Ascending aorta (tissue), 2 donors: ENCODE measurements around the gene PDE9A. TPM values are rescaled to one million over a fixed set of nuclear protein-coding genes. Genes with fewer than 3 reads are reported as not detected.

Experiments used
- DNase-seq, 2 donors: peaks; one replicate each; pipeline ENCODE4 v3.0.0-alpha.2; 2019; ENCODE audit warnings: low spot score in 2 of 2
- H3K27ac ChIP-seq, 2 donors: fragments of 200-600 bp; sonication (generic); one replicate each; pipeline ENCODE4 v1.5.1; 2016 to 2017; ENCODE audit warnings: mild to moderate bottlenecking in 1 of 2
- H3K27me3 ChIP-seq: fragments of 200-600 bp; sonication (generic); one replicate; pipeline ENCODE4 v1.5.1; 2017
- H3K36me3 ChIP-seq, 2 donors: fragments of 200-600 bp; sonication (generic); one replicate each; pipeline ENCODE4 v1.5.1; 2016
- H3K4me1 ChIP-seq, 2 donors: fragments of 200-600 bp; sonication (generic); one replicate each; pipeline ENCODE4 v1.5.1; 2016 to 2017; ENCODE audit warnings: mild to moderate bottlenecking in 1 of 2
- H3K4me3 ChIP-seq, 2 donors: fragments of 200-600 bp; sonication (generic); one replicate each; pipeline ENCODE4 v1.5.1; 2016 to 2017; ENCODE audit warnings: mild to moderate bottlenecking in 1 of 2
- H3K9me3 ChIP-seq, 2 donors: fragments of 200-600 bp; sonication (generic); one replicate each; pipeline ENCODE4 v1.5.1; 2016
- intact Hi-C: fragments of 100-400 bp; cut with DNase I; formaldehyde crosslinking; loops from one replicate; pipeline ENCODE4 v1.15.1; 2023
- total RNA-seq: library from RNA; depleted of rRNA; stranded (reverse); fragments of >200 nt; gene quantifications from one replicate; pipeline ENCODE4 v1.1.0, GENCODE V29; 2016
- TF ChIP-seq, protein P1 (sequence below), 3 experiments: fragments of 200-600 bp in 2 of 3; fragments of 450-650 bp in 1 of 3; sonication (generic) in 2 of 3; IDR thresholded peaks; one replicate each; pipeline ENCODE4 v1.5.1; 2016 to 2019; ENCODE audit warnings: antibody characterized with exemption in 3 of 3, mild to moderate bottlenecking in 1 of 3, moderate library complexity in 1 of 3

Gene PDE9A
- total RNA-seq, 1 donor from 2014 or later, result 2.2 TPM

DNA sequence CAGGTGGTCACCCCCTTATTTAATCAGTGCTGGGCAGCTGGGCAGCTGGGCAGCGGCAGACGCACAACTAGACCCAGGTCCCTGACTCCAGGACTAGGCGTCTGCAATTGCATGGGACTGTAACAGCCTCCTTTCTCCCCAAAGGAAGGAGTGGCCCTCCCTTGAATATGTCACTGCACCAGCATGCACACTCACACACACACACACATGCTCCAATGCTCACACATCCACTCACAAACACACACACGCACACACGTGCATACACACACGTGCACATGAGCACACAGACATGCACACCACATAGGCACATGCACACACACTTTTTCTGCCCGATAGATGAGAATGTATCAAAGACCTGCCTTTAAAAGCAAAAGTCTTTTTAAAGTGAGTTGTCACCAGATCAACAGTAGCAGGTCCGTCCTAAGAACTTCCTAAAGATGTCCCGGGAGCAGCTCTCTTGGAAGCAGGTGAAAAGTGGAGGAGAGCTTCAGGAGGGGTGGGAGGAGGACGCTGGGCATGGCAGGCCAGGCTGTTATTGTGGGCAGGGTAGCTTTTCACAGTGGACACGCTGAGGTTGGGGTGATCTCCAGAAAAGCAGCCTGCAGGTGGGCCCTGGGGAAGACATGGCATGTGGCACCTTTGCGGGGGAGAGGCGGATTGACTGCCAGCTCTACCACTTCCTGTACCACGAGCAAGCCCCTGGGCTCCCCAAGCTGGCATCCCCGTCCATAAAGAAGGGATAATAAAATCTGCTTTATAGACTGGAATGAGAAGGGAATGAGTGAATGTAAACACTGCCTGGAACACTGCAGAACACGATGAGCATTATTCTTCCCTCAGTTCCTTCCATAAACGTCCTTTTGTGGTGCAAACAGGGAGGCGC is 1.7 kb downstream of the PDE9A start:
- Histone ChIP-seq H3K36me3 (no peaks in the 10 kb centered on the region), H3K4me1 (peaks cover 7 to 9% of the 10 kb centered on the region in 2 donors), H3K9me3 (no peaks in the 10 kb centered on the region), H3K27ac (no peak overlapping the region), H3K4me3 (peak overlapping the region in 1 of 2 donors; percentile 65), H3K27me3 (no peaks in the 10 kb centered on the region)
- intact Hi-C loops, result no loop called here
- DNase-seq, result no peak
- TF ChIP-seq, protein P1, sequence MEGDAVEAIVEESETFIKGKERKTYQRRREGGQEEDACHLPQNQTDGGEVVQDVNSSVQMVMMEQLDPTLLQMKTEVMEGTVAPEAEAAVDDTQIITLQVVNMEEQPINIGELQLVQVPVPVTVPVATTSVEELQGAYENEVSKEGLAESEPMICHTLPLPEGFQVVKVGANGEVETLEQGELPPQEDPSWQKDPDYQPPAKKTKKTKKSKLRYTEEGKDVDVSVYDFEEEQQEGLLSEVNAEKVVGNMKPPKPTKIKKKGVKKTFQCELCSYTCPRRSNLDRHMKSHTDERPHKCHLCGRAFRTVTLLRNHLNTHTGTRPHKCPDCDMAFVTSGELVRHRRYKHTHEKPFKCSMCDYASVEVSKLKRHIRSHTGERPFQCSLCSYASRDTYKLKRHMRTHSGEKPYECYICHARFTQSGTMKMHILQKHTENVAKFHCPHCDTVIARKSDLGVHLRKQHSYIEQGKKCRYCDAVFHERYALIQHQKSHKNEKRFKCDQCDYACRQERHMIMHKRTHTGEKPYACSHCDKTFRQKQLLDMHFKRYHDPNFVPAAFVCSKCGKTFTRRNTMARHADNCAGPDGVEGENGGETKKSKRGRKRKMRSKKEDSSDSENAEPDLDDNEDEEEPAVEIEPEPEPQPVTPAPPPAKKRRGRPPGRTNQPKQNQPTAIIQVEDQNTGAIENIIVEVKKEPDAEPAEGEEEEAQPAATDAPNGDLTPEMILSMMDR (IDR thresholded peaks at IDR 0.05), result no peak

DNA sequence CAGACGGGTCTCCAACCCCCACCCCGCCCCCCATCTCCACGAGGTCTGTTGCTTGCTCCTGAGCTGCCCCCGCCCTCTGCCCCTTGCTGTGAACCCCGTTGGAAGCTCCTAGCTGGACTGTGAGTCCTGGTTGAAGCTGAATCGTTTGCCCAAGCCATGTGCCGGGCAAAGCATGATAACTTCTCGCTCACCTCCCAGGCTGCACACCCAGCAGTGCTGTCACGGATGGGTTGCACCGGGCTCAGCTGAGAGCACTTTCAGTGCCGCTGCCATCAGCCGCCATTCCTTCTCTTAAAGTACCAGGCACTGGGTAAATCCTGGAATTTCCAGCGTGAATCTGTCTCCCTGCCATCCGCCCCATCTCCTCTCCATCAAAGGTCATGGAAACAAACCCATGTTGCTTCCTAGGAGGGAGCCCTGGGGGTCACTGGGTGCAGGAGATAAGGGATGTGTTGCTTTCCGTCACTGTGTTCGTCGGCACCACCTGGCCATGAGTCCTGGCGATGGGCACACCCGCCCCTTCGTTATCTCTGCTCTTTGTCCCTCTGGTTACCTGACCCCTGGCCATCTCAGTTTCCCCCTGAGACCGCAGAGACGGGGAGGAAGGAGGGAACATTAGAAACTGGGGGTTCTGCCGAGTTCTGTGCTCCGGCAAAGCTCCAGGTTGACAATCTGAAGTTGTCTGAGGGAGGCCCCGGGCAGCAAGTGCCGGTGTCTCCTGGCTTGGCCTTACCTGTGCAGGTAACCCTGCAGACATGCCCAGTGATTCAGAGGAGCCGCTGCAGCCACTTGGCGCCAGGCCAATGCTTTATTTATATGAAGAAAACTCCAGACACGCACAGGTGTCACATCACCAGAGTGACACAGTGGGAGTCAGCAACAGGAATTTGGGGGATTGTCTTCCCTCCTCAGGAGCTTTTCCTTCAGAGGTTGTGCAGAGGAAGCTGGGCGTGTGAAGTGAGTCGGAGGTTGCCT is 2.7 kb downstream of the PDE9A start:
- H3K4me3 ChIP-seq, result no peak overlapping the region
- no peaks in the 10 kb centered on the region for H3K9me3 ChIP-seq
- peaks cover 7 to 9% of the 10 kb centered on the region in 2 donors for H3K4me1 ChIP-seq
- H3K36me3 ChIP-seq, result no peaks in the 10 kb centered on the region
- H3K27ac ChIP-seq, result no peak overlapping the region
- H3K27me3 ChIP-seq, result no peaks in the 10 kb centered on the region
- DNase-seq, result no peak
- intact Hi-C loops, result no loop called here
- TF ChIP-seq, protein P1 (IDR thresholded peaks at IDR 0.05), result no peak

DNA sequence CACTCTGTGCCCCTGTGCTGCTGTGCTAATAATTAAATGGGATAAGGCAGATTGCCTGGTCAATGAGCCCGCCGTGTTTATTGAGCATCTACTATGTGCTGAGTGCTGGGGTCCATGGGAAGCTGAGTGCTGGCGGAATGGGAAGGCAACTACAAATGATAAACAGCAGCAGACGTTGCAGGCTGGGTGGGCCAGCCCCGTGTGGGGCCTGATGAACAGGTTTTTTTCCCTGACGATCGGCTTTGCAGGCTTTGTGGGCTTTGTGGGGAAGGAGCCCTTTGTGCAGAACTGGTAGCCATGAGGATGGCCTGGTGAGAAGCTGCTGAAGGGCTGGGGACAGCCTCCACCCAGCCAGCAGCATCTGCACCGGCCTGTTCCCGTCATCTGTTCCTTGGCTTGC is 3.5 kb downstream of the PDE9A start:
- H3K4me3 ChIP-seq, result no peak overlapping the region
- intact Hi-C loops, result no loop called here
- no peak overlapping the region for H3K27ac ChIP-seq
- TF ChIP-seq, protein P1 (IDR thresholded peaks at IDR 0.05), result no peak
- H3K27me3 ChIP-seq, result no peaks in the 10 kb centered on the region
- peaks cover 7 to 9% of the 10 kb centered on the region in 2 donors for H3K4me1 ChIP-seq
- no peak for DNase-seq
- no peaks in the 10 kb centered on the region for H3K9me3 ChIP-seq
- no peaks in the 10 kb centered on the region for H3K36me3 ChIP-seq

DNA sequence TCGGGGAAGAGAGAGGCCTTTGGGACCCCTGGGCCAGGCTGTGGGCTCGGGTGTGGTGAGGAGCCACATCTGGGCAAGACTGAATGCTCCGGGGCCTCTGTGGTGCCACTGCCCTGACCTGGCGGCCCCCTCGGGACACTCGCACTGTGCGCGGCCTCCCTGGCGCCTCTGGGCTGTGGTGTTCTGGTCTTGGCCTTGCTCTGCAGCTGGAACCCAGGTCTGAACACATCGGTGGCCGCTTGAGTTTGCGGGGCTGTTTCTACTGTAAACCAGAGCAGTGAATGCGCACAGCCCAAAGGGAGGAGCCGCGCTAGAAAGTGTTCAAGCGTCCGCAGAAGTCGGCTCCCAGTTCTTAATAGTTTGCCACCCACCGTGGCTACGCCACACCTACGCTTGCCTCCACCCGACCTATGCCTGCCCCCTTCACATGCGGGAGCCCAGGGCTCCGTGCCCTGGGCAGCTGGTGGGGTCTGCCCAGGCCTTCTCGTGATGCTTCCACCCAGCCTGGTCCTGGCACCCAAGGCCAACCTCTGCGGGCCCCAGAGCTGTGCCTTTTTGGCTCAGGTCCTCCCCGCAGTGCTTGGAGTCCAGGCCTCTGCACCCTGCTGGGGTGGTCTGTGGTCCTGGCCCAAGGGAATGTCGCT is 4.4 kb downstream of the PDE9A start:
- intact Hi-C loops, result no loop called here
- no peaks in the 10 kb centered on the region for H3K27me3 ChIP-seq
- peaks cover 7 to 9% of the 10 kb centered on the region in 2 donors for H3K4me1 ChIP-seq
- H3K4me3 ChIP-seq, result no peak overlapping the region
- TF ChIP-seq, protein P1 (IDR thresholded peaks at IDR 0.05), result no peak
- no peak overlapping the region for H3K27ac ChIP-seq
- H3K9me3 ChIP-seq, result no peaks in the 10 kb centered on the region
- H3K36me3 ChIP-seq, result no peaks in the 10 kb centered on the region
- no peak for DNase-seq

DNA sequence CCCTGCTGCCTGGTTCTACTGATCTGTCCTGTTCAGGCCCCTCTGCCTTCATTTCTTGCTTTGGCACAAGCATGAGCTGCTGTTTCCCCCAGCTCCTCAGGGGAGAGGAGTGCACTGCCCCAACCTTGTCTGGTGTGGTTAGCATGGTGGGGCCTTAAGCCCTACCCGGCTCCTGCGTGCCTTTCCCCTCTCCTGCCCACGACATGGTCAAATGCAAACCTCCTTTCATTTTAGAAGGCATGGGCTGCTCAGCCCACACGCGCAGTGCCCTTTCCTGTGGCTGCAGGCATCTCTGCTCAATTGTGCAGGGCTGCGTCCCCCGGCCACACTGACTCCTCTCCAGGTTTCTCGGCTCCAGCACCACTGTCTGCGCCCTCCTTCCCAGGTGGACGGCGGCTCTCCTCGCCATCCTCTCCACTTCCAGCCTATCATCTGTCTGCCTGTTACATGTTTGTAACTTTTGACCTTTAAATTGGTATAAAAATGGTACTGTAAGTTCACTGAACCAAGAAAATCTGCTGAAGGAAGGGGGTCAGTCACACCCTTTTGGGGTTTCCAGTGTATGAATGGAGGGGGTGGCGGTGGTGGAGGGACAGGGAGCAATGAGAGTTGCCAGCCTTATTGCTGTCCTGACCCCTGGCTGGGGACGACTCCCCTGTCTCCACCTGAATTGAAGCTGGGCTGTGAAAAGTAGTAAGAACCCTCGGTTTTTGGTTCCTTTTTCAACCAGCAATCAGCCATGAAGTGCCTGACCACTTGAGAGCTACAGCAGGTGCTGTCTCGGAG is 5.1 kb downstream of the PDE9A start:
- DNase-seq, result no peak
- TF ChIP-seq, protein P1 (IDR thresholded peaks at IDR 0.05), result no peak
- intact Hi-C loops, result no loop called here
- Histone ChIP-seq H3K27me3 (no peaks in the 10 kb centered on the region), H3K9me3 (no peaks in the 10 kb centered on the region), H3K27ac (no peak overlapping the region), H3K4me3 (no peak overlapping the region), H3K36me3 (no peaks in the 10 kb centered on the region), H3K4me1 (peaks cover 7 to 9% of the 10 kb centered on the region in 2 donors)
